ENCODE results near the gene NLRC4. TPM values are rescaled to one million over a fixed set of nuclear protein-coding genes. Genes with fewer than 3 reads are reported as not detected.

NLRC4 gene
- total and polyA plus RNA-seq, 2 donors (not counting 1 experiment from before 2014, with no cell fraction given): 0.64 to 0.94 TPM

DNA sequence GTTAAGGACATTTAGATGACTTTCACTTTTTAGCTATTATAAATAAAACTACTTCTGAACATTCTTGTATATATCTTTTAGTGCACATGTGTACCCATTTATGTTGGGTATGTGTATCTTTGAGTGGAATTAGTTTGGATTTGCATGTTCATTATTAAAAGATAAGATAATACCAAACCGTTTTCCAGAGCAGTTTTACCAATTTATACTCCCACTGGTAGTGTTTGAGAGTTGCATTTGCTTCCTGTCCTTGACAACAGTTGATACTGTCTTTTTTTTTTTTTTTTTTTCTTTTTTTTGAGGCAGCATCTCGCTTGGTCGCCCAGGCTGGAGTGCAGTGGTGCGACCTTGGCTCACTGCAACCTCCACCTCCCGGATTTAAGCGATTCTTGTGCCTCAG, 75.7 kb downstream of the NLRC4 start:
- H4K20me1 ChIP-seq (ENCODE audit: control insufficient read depth, insufficient read depth, low read length, poor library complexity, severe bottlenecking): no peaks in the 10 kb centered on the region
- H3K27me3 ChIP-seq (replicated peaks in 1 of 4; ENCODE audit: control extremely low read depth in 1 of 4, control insufficient read depth in 3 of 4, insufficient read depth in 4 of 4, low read length in 3 of 4): no peaks in the 10 kb centered on the region
- peaks cover 6 to 22% of the 10 kb centered on the region in 2 experiments for H3K36me3 ChIP-seq (replicated peaks in 1 of 2; ENCODE audit: control extremely low read depth in 1 of 2, control insufficient read depth in 1 of 2, extremely low read depth in 1 of 2, insufficient read depth in 2 of 2, low read length in 1 of 2)
- POLR2A ChIA-PET: interaction anchor here (0.7 kb wide), 1 partner anchor 173 kb away, joined by 3 read pairs; no protein-coding TSS in a partner anchor
- H3K4me1 Mint-ChIP-seq: peaks cover 3% of the 10 kb centered on the region
- no peaks in the 10 kb centered on the region for H3K79me2 ChIP-seq (ENCODE audit: control insufficient read depth, insufficient read depth, low read length)
- no CpG with 5 or more reads among the region's 6 CpGs for WGBS (ENCODE audit: insufficient coverage)
- intact Hi-C loops (cut with micrococcal nuclease): no loop called here
- no peak overlapping the region for H3K27ac ChIP-seq (ENCODE audit: low read length in 2 of 2)
- no peaks in the 10 kb centered on the region for H3K9me3 Mint-ChIP-seq (ENCODE audit: insufficient read depth)
- ATAC-seq (ENCODE audit: low read depth): no peak
- no peak overlapping the region for H3K27ac Mint-ChIP-seq
- no peak overlapping the region for H3K4me2 ChIP-seq (replicated peaks; ENCODE audit: low read depth, low read length, poor library complexity, severe bottlenecking)
- H3K27me3 Mint-ChIP-seq: no peaks in the 10 kb centered on the region
- no peak for TF ChIP-seq EZH2 (IDR thresholded peaks at IDR 0.05; ENCODE audit: borderline replicate concordance, insufficient read depth, low read depth, low read length, poor library complexity, severe bottlenecking)
- TF ChIP-seq CTCF (IDR thresholded peaks at IDR 0.05): no peak
- no peak overlapping the region for H2AFZ ChIP-seq (ENCODE audit: insufficient read depth, low read depth, low read length, poor library complexity, severe bottlenecking)
- H3K9me3 ChIP-seq (ENCODE audit: control extremely low read depth in 1 of 3, control insufficient read depth in 2 of 3, insufficient read depth in 1 of 3, low read length in 2 of 3): no peaks in the 10 kb centered on the region
- no peak overlapping the region for H3K4me3 ChIP-seq (ENCODE audit: control extremely low read depth in 1 of 5, extremely low read depth in 1 of 5, insufficient read depth in 1 of 5, low read depth in 2 of 5, low read length in 4 of 5)
- no peak overlapping the region for H3K9ac ChIP-seq (ENCODE audit: low read length)
- CTCF ChIA-PET: interaction anchor here (0.7 kb wide), 1 partner anchor 242 kb away, joined by 4 read pairs; no protein-coding TSS in a partner anchor
- no peak overlapping the region for H3K4me3 Mint-ChIP-seq
- no peak for DNase-seq
- H3K4me1 ChIP-seq (ENCODE audit: control insufficient read depth in 2 of 2, insufficient read depth in 2 of 2, low read length in 2 of 2): no peaks in the 10 kb centered on the region

DNA sequence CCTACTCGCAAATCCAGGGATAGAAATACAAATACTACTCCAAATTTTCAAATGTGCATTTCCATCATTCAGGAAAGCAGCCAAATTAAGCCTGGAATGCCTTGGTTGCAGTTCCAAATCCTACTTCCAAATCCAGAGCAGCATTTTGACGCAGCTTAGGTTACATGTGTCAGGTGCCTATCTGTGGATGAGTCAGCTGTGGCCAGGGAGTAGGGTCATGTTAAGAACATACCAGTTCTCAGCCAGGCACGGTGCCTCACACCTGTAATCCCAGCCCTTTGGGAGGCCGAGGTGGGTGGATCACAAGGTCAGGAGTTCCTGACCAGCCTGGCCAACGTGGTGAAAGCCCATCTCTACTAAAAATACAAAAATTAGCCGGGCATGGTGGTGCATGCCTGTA, 82.0 kb downstream of the NLRC4 start:
- POLR2A ChIA-PET: no interaction called here
- no peaks in the 10 kb centered on the region for H4K20me1 ChIP-seq (ENCODE audit: control insufficient read depth, insufficient read depth, low read length, poor library complexity, severe bottlenecking)
- H3K27ac Mint-ChIP-seq: no peak overlapping the region
- H3K9ac ChIP-seq (ENCODE audit: low read length): no peak overlapping the region
- no peak overlapping the region for H3K27ac ChIP-seq (ENCODE audit: low read length in 2 of 2)
- peaks cover 20% of the 10 kb centered on the region for H3K79me2 ChIP-seq (ENCODE audit: control insufficient read depth, insufficient read depth, low read length)
- no peak overlapping the region for H3K4me3 Mint-ChIP-seq
- TF ChIP-seq EZH2 (IDR thresholded peaks at IDR 0.05; ENCODE audit: borderline replicate concordance, insufficient read depth, low read depth, low read length, poor library complexity, severe bottlenecking): no peak
- TF ChIP-seq CTCF (IDR thresholded peaks at IDR 0.05): no peak
- H3K27me3 ChIP-seq (replicated peaks in 1 of 4; ENCODE audit: control extremely low read depth in 1 of 4, control insufficient read depth in 3 of 4, insufficient read depth in 4 of 4, low read length in 3 of 4): no peaks in the 10 kb centered on the region
- no peaks in the 10 kb centered on the region for H3K9me3 ChIP-seq (ENCODE audit: control extremely low read depth in 1 of 3, control insufficient read depth in 2 of 3, insufficient read depth in 1 of 3, low read length in 2 of 3)
- H3K27me3 Mint-ChIP-seq: no peaks in the 10 kb centered on the region
- H2AFZ ChIP-seq (ENCODE audit: insufficient read depth, low read depth, low read length, poor library complexity, severe bottlenecking): no peak overlapping the region
- peaks cover 8 to 39% of the 10 kb centered on the region in 2 experiments for H3K36me3 ChIP-seq (replicated peaks in 1 of 2; ENCODE audit: control extremely low read depth in 1 of 2, control insufficient read depth in 1 of 2, extremely low read depth in 1 of 2, insufficient read depth in 2 of 2, low read length in 1 of 2)
- intact Hi-C loops (cut with micrococcal nuclease): no loop called here
- DNase-seq: no peak
- ATAC-seq (ENCODE audit: low read depth): no peak
- no peaks in the 10 kb centered on the region for H3K9me3 Mint-ChIP-seq (ENCODE audit: insufficient read depth)
- no peak overlapping the region for H3K4me3 ChIP-seq (ENCODE audit: control extremely low read depth in 1 of 5, extremely low read depth in 1 of 5, insufficient read depth in 1 of 5, low read depth in 2 of 5, low read length in 4 of 5)
- 93% methylated on average over 3 of the region's 6 CpGs for WGBS (ENCODE audit: insufficient coverage)
- no peaks in the 10 kb centered on the region for H3K4me1 ChIP-seq (ENCODE audit: control insufficient read depth in 2 of 2, insufficient read depth in 2 of 2, low read length in 2 of 2)
- no peaks in the 10 kb centered on the region for H3K4me1 Mint-ChIP-seq
- no peak overlapping the region for H3K4me2 ChIP-seq (replicated peaks; ENCODE audit: low read depth, low read length, poor library complexity, severe bottlenecking)
- CTCF ChIA-PET: no interaction called here

Small RNA genes lying within 50 kb of the gene (small RNA-seq; reads per million reads assigned to genes)
- gene RNU6-647P (ENCODE audit: insufficient read length, low read depth, low replicate concordance): not detected

Other genes with a start within 250 kb of the NLRC4 start
- gene DPY30, start 225.1 kb downstream of the NLRC4 start, total RNA-seq: 42.0 and 43.4 TPM in 2 replicates
- gene DPY30, start 225.1 kb downstream of the NLRC4 start, polyA plus RNA-seq: 56.8 and 64.8 TPM in 2 replicates
- gene SPAST, start 201.3 kb downstream of the NLRC4 start, total RNA-seq: 26.8 and 28.9 TPM in 2 replicates
- gene SPAST, start 201.3 kb downstream of the NLRC4 start, polyA plus RNA-seq: 6.2 and 11.1 TPM in 2 replicates
- 19.0 and 20.1 TPM in 2 replicates for gene SLC30A6, start 99.0 kb downstream of the NLRC4 start, total RNA-seq
- gene SLC30A6, start 99.0 kb downstream of the NLRC4 start, polyA plus RNA-seq: 5.9 and 7.8 TPM in 2 replicates
- gene YIPF4, start 13.0 kb upstream of the NLRC4 start, total RNA-seq: 38.0 and 42.4 TPM in 2 replicates
- 3.4 TPM in 2 replicates for gene YIPF4, start 13.0 kb upstream of the NLRC4 start, polyA plus RNA-seq
- 166 and 196 TPM in 2 replicates for gene BIRC6, start 92.1 kb upstream of the NLRC4 start, total RNA-seq
- gene BIRC6, start 92.1 kb upstream of the NLRC4 start, polyA plus RNA-seq: 36.6 and 41.7 TPM in 2 replicates

All from B cell (primary cell).